ENCODE data around the gene SORL1. TPM values are rescaled to one million over a fixed set of nuclear protein-coding genes. Genes with fewer than 3 reads are reported as not detected.

Gene SORL1
- total and polyA plus RNA-seq, 3 experiments from 2014 or later, result 44.5 to 220 (median 46.9) TPM

DNA sequence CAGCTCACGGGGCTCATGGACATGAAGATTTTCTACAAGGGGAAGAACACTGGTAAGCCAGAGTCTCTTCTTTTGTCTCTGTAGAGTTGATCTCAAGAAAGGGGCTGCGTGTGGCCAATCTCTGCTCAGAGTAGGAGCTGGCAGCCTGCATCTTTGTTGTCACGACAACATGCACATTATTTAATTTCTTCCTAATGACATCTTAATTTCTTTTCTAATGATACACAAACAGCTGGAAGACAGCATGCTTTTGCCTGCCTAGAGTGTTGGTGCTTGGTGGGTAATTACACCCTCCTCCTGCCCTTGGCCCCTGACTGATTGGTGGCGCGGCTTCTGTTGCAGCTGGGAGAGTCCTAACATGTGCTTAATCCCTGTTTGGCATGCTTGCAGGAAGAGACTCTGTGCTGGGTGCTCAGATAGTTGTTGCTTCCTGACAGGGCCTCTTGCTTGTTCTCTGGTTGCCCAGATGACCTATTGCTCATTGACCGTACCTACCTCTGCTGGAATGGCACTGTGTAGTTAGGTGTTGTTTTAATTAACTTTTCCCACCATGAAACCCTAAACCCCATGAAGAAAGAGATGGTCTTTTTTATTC, 107.6 kb downstream of the SORL1 start:
- no peak overlapping the region for H3K27ac ChIP-seq (ENCODE audit: low read depth, low read length)
- H3K27ac Mint-ChIP-seq, result peak overlapping the region in 4 of 8 donors; percentile 12 to 64 (median 42)
- peaks cover 6 to 91% (median 37%) of the 10 kb centered on the region in 3 donors for H3K36me3 Mint-ChIP-seq
- no peaks in the 10 kb centered on the region for H3K27me3 Mint-ChIP-seq
- ChIA-PET POLR2A (no interaction called here), CTCF (interaction anchor here (1.3 kb wide), 1 partner anchor 12 kb away, joined by 3 read pairs; no protein-coding TSS in a partner anchor)
- H3K4me3 Mint-ChIP-seq, result no peak overlapping the region
- H3K9me3 ChIP-seq (ENCODE audit: low read length), result no peaks in the 10 kb centered on the region
- H3K4me1 Mint-ChIP-seq, result peaks cover 35 to 65% (median 59%) of the 10 kb centered on the region in 3 donors
- no peaks in the 10 kb centered on the region for H3K9me3 Mint-ChIP-seq
- DNase-seq, result no peak
- H3K36me3 ChIP-seq (ENCODE audit: insufficient read depth, low read length), result peaks cover 67% of the 10 kb centered on the region
- no peaks in the 10 kb centered on the region for H3K4me1 ChIP-seq (ENCODE audit: insufficient read depth, low read length)
- no peak overlapping the region for H3K4me3 ChIP-seq (ENCODE audit: low read length)
- H3K27me3 ChIP-seq (ENCODE audit: insufficient read depth, low read length, poor library complexity, severe bottlenecking), result no peaks in the 10 kb centered on the region

DNA sequence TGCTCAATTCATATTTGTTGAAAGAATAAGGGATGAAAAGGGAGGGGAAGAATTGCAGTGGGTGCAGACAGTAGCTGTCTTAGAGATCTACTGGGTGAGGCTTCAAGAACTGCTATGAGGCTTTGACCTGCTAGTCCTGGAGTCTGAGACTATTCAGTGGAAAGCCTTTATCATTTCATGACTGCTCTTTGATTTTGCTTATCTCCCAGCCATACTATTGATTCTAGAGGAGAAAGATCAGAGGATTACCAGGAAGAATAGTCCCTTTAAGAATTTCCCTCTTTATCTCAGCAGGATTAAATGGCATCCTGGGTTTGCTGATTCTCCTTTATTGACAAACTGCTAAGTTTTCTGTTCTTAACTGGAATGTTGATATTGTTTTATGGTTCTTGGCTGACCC, 108.1 kb downstream of the SORL1 start:
- H3K27me3 Mint-ChIP-seq, result no peaks in the 10 kb centered on the region
- H3K4me3 ChIP-seq (ENCODE audit: low read length), result no peak overlapping the region
- no peaks in the 10 kb centered on the region for H3K27me3 ChIP-seq (ENCODE audit: insufficient read depth, low read length, poor library complexity, severe bottlenecking)
- no peaks in the 10 kb centered on the region for H3K4me1 ChIP-seq (ENCODE audit: insufficient read depth, low read length)
- no peak for DNase-seq
- peaks cover 35 to 65% (median 59%) of the 10 kb centered on the region in 3 donors for H3K4me1 Mint-ChIP-seq
- peaks cover 70% of the 10 kb centered on the region for H3K36me3 ChIP-seq (ENCODE audit: insufficient read depth, low read length)
- POLR2A ChIA-PET, result no interaction called here
- peak overlapping the region in 6 of 8 donors; percentile 7 to 64 (median 48) for H3K27ac Mint-ChIP-seq
- no peak overlapping the region for H3K27ac ChIP-seq (ENCODE audit: low read depth, low read length)
- CTCF ChIA-PET, result interaction anchor here (1.3 kb wide), 1 partner anchor 11 kb away, joined by 3 read pairs; no protein-coding TSS in a partner anchor
- H3K9me3 ChIP-seq (ENCODE audit: low read length), result no peaks in the 10 kb centered on the region
- no peaks in the 10 kb centered on the region for H3K9me3 Mint-ChIP-seq
- no peak overlapping the region for H3K4me3 Mint-ChIP-seq
- peaks cover 6 to 93% (median 37%) of the 10 kb centered on the region in 3 donors for H3K36me3 Mint-ChIP-seq

DNA sequence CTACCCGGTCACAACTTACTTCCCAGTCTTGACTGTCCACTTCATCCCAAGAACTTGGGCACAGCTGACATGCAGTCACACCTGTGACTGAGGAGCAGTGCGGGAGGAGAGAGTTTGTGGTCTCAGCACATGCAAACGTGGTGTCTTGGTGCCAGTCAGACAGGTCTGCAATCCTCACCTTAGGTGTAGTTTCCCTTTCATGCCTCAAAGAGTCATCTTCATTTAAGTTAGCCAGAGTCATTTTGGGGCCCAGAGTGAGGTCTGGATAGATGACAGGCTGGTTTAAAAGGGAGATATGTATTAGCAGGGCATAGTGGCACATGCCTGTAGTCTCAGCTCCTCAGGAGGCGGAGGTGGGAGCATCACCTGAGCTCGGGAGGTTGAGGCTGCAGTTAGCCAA, 109.1 kb downstream of the SORL1 start:
- POLR2A ChIA-PET, result no interaction called here
- Histone ChIP-seq H3K9me3 (ENCODE audit: low read length) (no peaks in the 10 kb centered on the region), H3K4me3 (ENCODE audit: low read length) (no peak overlapping the region), H3K27ac (ENCODE audit: low read depth, low read length) (no peak overlapping the region), H3K4me1 (ENCODE audit: insufficient read depth, low read length) (no peaks in the 10 kb centered on the region), H3K27me3 (ENCODE audit: insufficient read depth, low read length, poor library complexity, severe bottlenecking) (no peaks in the 10 kb centered on the region), H3K36me3 (ENCODE audit: insufficient read depth, low read length) (peaks cover 69% of the 10 kb centered on the region)
- Mint-ChIP-seq H3K9me3 (no peaks in the 10 kb centered on the region), H3K4me3 (no peak overlapping the region), H3K27ac (peak overlapping the region in 4 of 8 donors; percentile 3 to 72 (median 42)), H3K27me3 (no peaks in the 10 kb centered on the region), H3K4me1 (peaks cover 35 to 61% (median 53%) of the 10 kb centered on the region in 3 donors), H3K36me3 (peaks cover 6 to 94% (median 31%) of the 10 kb centered on the region in 3 donors)
- DNase-seq, result no peak
- CTCF ChIA-PET, result no interaction called here

- no peaks in the 10 kb centered on the region for H3K9me3 Mint-ChIP-seq
- H3K4me3 Mint-ChIP-seq, result no peak overlapping the region
- H3K27me3 Mint-ChIP-seq, result no peaks in the 10 kb centered on the region
- no peaks in the 10 kb centered on the region for H3K9me3 ChIP-seq (ENCODE audit: low read length)
- no peaks in the 10 kb centered on the region for H3K27me3 ChIP-seq (ENCODE audit: insufficient read depth, low read length, poor library complexity, severe bottlenecking)
- ChIA-PET POLR2A (no interaction called here), CTCF (no interaction called here)
- no peaks in the 10 kb centered on the region for H3K4me1 ChIP-seq (ENCODE audit: insufficient read depth, low read length)
- H3K27ac Mint-ChIP-seq, result peak overlapping the region in 3 of 8 donors; percentile 5 to 33 (median 19)
- H3K4me3 ChIP-seq (ENCODE audit: low read length), result no peak overlapping the region
- DNase-seq, result no peak
- peaks cover 31 to 56% (median 48%) of the 10 kb centered on the region in 3 donors for H3K4me1 Mint-ChIP-seq
- H3K36me3 ChIP-seq (ENCODE audit: insufficient read depth, low read length), result peaks cover 69% of the 10 kb centered on the region
- no peak overlapping the region for H3K27ac ChIP-seq (ENCODE audit: low read depth, low read length)
- H3K36me3 Mint-ChIP-seq, result peaks cover 6 to 93% (median 26%) of the 10 kb centered on the region in 3 donors
Measured at GRCh38 chr11:121561716-121562115, 109.6 kb downstream of the SORL1 start.

GRCh38 chr11:121563003-121563402, 110.9 kb downstream of the SORL1 start:
- no peak for DNase-seq
- no peak overlapping the region for H3K4me3 ChIP-seq (ENCODE audit: low read length)
- H3K4me1 ChIP-seq (ENCODE audit: insufficient read depth, low read length), result no peaks in the 10 kb centered on the region
- peaks cover 0 to 2% of the 10 kb centered on the region in 2 donors for H3K27me3 Mint-ChIP-seq
- no peaks in the 10 kb centered on the region for H3K9me3 ChIP-seq (ENCODE audit: low read length)
- POLR2A ChIA-PET, result no interaction called here
- no peaks in the 10 kb centered on the region for H3K9me3 Mint-ChIP-seq
- peaks cover 6 to 93% (median 29%) of the 10 kb centered on the region in 3 donors for H3K36me3 Mint-ChIP-seq
- peak overlapping the region in 7 of 8 donors; percentile 19 to 86 (median 67) for H3K27ac Mint-ChIP-seq
- peak overlapping the region in 1 of 7 donors; percentile 10 for H3K4me3 Mint-ChIP-seq
- H3K27me3 ChIP-seq (ENCODE audit: insufficient read depth, low read length, poor library complexity, severe bottlenecking), result no peaks in the 10 kb centered on the region
- H3K27ac ChIP-seq (ENCODE audit: low read depth, low read length), result no peak overlapping the region
- H3K4me1 Mint-ChIP-seq, result peaks cover 35 to 46% (median 39%) of the 10 kb centered on the region in 3 donors
- H3K36me3 ChIP-seq (ENCODE audit: insufficient read depth, low read length), result peaks cover 70% of the 10 kb centered on the region
- CTCF ChIA-PET, result no interaction called here

- H3K4me3 ChIP-seq (ENCODE audit: low read length), result no peak overlapping the region
- no peak for DNase-seq
- H3K27ac Mint-ChIP-seq, result peak overlapping the region in 6 of 8 donors; percentile 24 to 80 (median 43)
- H3K27me3 ChIP-seq (ENCODE audit: insufficient read depth, low read length, poor library complexity, severe bottlenecking), result no peaks in the 10 kb centered on the region
- H3K27ac ChIP-seq (ENCODE audit: low read depth, low read length), result no peak overlapping the region
- peaks cover 2 to 93% (median 30%) of the 10 kb centered on the region in 3 donors for H3K36me3 Mint-ChIP-seq
- no peaks in the 10 kb centered on the region for H3K9me3 Mint-ChIP-seq
- H3K4me1 Mint-ChIP-seq, result peaks cover 33 to 43% (median 37%) of the 10 kb centered on the region in 3 donors
- H3K4me3 Mint-ChIP-seq, result no peak overlapping the region
- ChIA-PET POLR2A (no interaction called here), CTCF (interaction anchor here (1.0 kb wide), 1 partner anchor 99 kb away, joined by 3 read pairs; no protein-coding TSS in a partner anchor)
- no peaks in the 10 kb centered on the region for H3K9me3 ChIP-seq (ENCODE audit: low read length)
- H3K27me3 Mint-ChIP-seq, result peaks cover 0 to 2% of the 10 kb centered on the region in 2 donors
- no peaks in the 10 kb centered on the region for H3K4me1 ChIP-seq (ENCODE audit: insufficient read depth, low read length)
- peaks cover 65% of the 10 kb centered on the region for H3K36me3 ChIP-seq (ENCODE audit: insufficient read depth, low read length)
Measured at GRCh38 chr11:121563900-121564822, 112.0 kb downstream of the SORL1 start.

- peaks cover 0 to 93% (median 28%) of the 10 kb centered on the region in 3 donors for H3K36me3 Mint-ChIP-seq
- H3K4me1 Mint-ChIP-seq, result peaks cover 25 to 35% (median 30%) of the 10 kb centered on the region in 3 donors
- peaks cover 0 to 2% of the 10 kb centered on the region in 2 donors for H3K27me3 Mint-ChIP-seq
- Histone ChIP-seq H3K9me3 (ENCODE audit: low read length) (no peaks in the 10 kb centered on the region), H3K4me1 (ENCODE audit: insufficient read depth, low read length) (no peaks in the 10 kb centered on the region), H3K4me3 (ENCODE audit: low read length) (no peak overlapping the region), H3K36me3 (ENCODE audit: insufficient read depth, low read length) (peaks cover 61% of the 10 kb centered on the region), H3K27ac (ENCODE audit: low read depth, low read length) (no peak overlapping the region), H3K27me3 (ENCODE audit: insufficient read depth, low read length, poor library complexity, severe bottlenecking) (no peaks in the 10 kb centered on the region)
- no peak overlapping the region for H3K4me3 Mint-ChIP-seq
- CTCF ChIA-PET, result interaction anchor here (0.9 kb wide), 1 partner anchor 248 kb away, joined by 3 read pairs; no protein-coding TSS in a partner anchor
- DNase-seq, result no peak
- H3K27ac Mint-ChIP-seq, result peak overlapping the region in 4 of 8 donors; percentile 17 to 63 (median 52)
- POLR2A ChIA-PET, result no interaction called here
- H3K9me3 Mint-ChIP-seq, result no peaks in the 10 kb centered on the region
Measured at GRCh38 chr11:121564948-121565684, 113.0 kb downstream of the SORL1 start.
